Measurements from ENCODE around the gene NRP1. TPM values are rescaled to one million over a fixed set of nuclear protein-coding genes. Genes with fewer than 3 reads are reported as not detected.

NRP1 gene
- total and polyA plus RNA-seq, 2 donors (not counting 3 experiments of a cell fraction or from before 2014, with no cell fraction given): 122 to 306 TPM

DNA sequence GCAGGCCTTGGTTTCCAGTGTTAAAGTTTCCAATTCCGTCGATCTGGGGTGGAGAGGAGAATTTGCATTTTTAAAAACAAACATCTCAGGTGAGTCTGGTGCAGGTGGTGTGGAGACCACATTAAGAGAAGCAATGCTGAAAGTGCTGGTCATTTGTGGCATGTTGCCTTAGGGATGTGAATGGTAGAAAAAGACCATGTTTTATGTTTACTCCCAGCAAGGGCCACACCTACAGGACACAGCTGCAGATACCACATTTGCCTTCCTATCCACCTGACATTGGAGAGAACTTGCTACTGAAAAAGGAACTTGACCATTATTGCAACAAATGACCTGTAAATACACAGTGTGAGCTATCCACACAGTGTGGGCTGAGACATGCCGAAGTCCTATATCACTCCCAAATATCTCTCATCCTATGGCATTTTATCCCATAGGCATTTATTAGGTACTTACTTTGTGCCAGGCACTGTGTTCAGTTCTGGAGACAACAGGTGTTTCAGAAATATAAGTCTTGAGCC lies 183.1 kb downstream of the NRP1 start:
- no TSS peak for BruUV-seq (replicated peaks)
- no peak for TF ChIP-seq POLR2A (IDR thresholded peaks at IDR 0.05; ENCODE audit: low read depth, low read length)
- TF ChIP-seq, protein P1, sequence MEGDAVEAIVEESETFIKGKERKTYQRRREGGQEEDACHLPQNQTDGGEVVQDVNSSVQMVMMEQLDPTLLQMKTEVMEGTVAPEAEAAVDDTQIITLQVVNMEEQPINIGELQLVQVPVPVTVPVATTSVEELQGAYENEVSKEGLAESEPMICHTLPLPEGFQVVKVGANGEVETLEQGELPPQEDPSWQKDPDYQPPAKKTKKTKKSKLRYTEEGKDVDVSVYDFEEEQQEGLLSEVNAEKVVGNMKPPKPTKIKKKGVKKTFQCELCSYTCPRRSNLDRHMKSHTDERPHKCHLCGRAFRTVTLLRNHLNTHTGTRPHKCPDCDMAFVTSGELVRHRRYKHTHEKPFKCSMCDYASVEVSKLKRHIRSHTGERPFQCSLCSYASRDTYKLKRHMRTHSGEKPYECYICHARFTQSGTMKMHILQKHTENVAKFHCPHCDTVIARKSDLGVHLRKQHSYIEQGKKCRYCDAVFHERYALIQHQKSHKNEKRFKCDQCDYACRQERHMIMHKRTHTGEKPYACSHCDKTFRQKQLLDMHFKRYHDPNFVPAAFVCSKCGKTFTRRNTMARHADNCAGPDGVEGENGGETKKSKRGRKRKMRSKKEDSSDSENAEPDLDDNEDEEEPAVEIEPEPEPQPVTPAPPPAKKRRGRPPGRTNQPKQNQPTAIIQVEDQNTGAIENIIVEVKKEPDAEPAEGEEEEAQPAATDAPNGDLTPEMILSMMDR (IDR thresholded peaks at IDR 0.05; ENCODE audit: extremely low read depth in 1 of 2, insufficient read depth in 1 of 2, low read depth in 1 of 2, low read length in 2 of 2): no peak
- TF ChIP-seq EZH2 (IDR thresholded peaks at IDR 0.05; ENCODE audit: borderline replicate concordance, low read depth, low read length, severe bottlenecking): no peak
- TF ChIP-seq GATA2 (IDR thresholded peaks at IDR 0.05; ENCODE audit: insufficient read depth, insufficient read length, low read depth, low read length): no peak
- TF ChIP-seq FOS (IDR thresholded peaks at IDR 0.05; ENCODE audit: borderline replicate concordance, insufficient read depth, low read length): no peak
- TF ChIP-seq, protein P2, sequence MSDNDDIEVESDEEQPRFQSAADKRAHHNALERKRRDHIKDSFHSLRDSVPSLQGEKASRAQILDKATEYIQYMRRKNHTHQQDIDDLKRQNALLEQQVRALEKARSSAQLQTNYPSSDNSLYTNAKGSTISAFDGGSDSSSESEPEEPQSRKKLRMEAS (IDR thresholded peaks at IDR 0.05; ENCODE audit: insufficient read depth, insufficient read length): no peak
- no peak for TF ChIP-seq MYC (IDR thresholded peaks at IDR 0.05; ENCODE audit: low read depth, low read length)
- no peak for TF ChIP-seq POLR2AphosphoS5 (IDR thresholded peaks at IDR 0.05; ENCODE audit: insufficient read depth, low read depth, low read length)
- no peak for TF ChIP-seq JUN (IDR thresholded peaks at IDR 0.05; ENCODE audit: borderline replicate concordance, insufficient read depth, insufficient read length, low read depth)
- Histone ChIP-seq H4K20me1 (replicated peaks; ENCODE audit: control insufficient read depth, extremely low read depth, insufficient read depth, low read length) (no peaks in the 10 kb centered on the region), H3K9ac (replicated peaks; ENCODE audit: extremely low read depth, insufficient read depth, low read length) (no peak overlapping the region), H3K4me2 (ENCODE audit: insufficient read depth, low read length) (no peak overlapping the region), H3K79me2 (ENCODE audit: control insufficient read depth, insufficient read depth, low read length) (no peaks in the 10 kb centered on the region), H2AFZ (ENCODE audit: low read depth, low read length) (no peak overlapping the region), H3K9me1 (replicated peaks; ENCODE audit: control insufficient read depth, extremely low read depth, insufficient read depth, low read length) (no peaks in the 10 kb centered on the region), H3K9me3 (replicated peaks; ENCODE audit: control insufficient read depth, insufficient read depth, low read length) (no peaks in the 10 kb centered on the region), H3K4me1 (ENCODE audit: control insufficient read depth, extremely low read depth, insufficient read depth, low read length) (no peaks in the 10 kb centered on the region), H3K4me3 (replicated peaks in 1 of 3; ENCODE audit: insufficient read depth in 1 of 3, low read depth in 1 of 3, low read length in 3 of 3) (no peak overlapping the region), H3K27ac (ENCODE audit: insufficient read depth, low read depth, low read length) (no peak overlapping the region), H3K36me3 (ENCODE audit: control insufficient read depth in 2 of 2, extremely low read depth in 1 of 2, insufficient read depth in 2 of 2, low read length in 2 of 2) (no peaks in the 10 kb centered on the region), H3K27me3 (ENCODE audit: control insufficient read depth in 2 of 2, insufficient read depth in 2 of 2, low read length in 2 of 2) (peaks cover 0 to 6% of the 10 kb centered on the region in 2 experiments)
- ChIA-PET POLR2A (no interaction called here), CTCF (no interaction called here)
- no peak for DNase-seq (ENCODE audit: low read depth, low spot score)
- dilution Hi-C loops (cut with MboI; ENCODE audit: extremely low pct_ligation_motif_present, low sequenced_read_pairs): no loop called here
- intact Hi-C loops (cut with micrococcal nuclease): no loop called here
- FAIRE-seq: no peak

All from endothelial cell of umbilical vein (primary cell).